Activated T-helper 1 cell treated with anti-CD3 and anti-CD28 coated beads, Interleukin-12 subunit alpha, Interleukin-12 subunit beta, Interleukin-2, Interleukin-4 antibody, amounts not matched to agents 30 ng/mL and 10 ng/mL and 1 ng/mL, durations not matched to agents 14 hours and 24 hours and 36 hours (primary cell): ENCODE results near the gene ERCC2. TPM values are rescaled to one million over a fixed set of nuclear protein-coding genes. Genes with fewer than 3 reads are reported as not detected.
"Not testable (repeated sequence)": the region's sequence is repeated elsewhere in the genome, so short reads cannot be mapped to it uniquely, and the experiment has no call there.

Experiments used
- DNase-seq: peaks from one replicate; pipeline ENCODE4 v3.0.0; 2021; ENCODE audit warnings: low spot score
- H3K27ac Mint-ChIP-seq: one replicate; pipeline ENCODE4 v1.8.0; 2021; ENCODE audit warnings: mild to moderate bottlenecking, mixed read lengths
- H3K27me3 Mint-ChIP-seq: one replicate; pipeline ENCODE4 v1.8.0; 2022; ENCODE audit warnings: mild to moderate bottlenecking, moderate library complexity, mixed read lengths; ENCODE audit not compliant: insufficient read depth
- H3K36me3 Mint-ChIP-seq: one replicate; pipeline ENCODE4 v1.8.0; 2021; ENCODE audit warnings: low read depth, mixed read lengths
- H3K4me1 Mint-ChIP-seq: one replicate; pipeline ENCODE4 v1.8.0; 2021; ENCODE audit warnings: low read depth, mixed read lengths
- H3K4me3 Mint-ChIP-seq: one replicate; pipeline ENCODE4 v1.8.0; 2021; ENCODE audit warnings: mild to moderate bottlenecking, moderate library complexity, mixed read lengths
- H3K9me3 Mint-ChIP-seq: one replicate; pipeline ENCODE4 v1.8.0; 2021; ENCODE audit warnings: mixed read lengths
- intact Hi-C: fragments of 100-400 bp; cut with micrococcal nuclease; formaldehyde crosslinking; loops from one replicate; pipeline ENCODE4 v1.15.1; 2024
- total RNA-seq: library from RNA; stranded (reverse); gene quantifications from 2 replicates; pipeline ENCODE4 v1.2.3, GENCODE V29; 2022

Gene ERCC2
- total RNA-seq, 1 donor from 2014 or later = 30.5 TPM

DNA sequence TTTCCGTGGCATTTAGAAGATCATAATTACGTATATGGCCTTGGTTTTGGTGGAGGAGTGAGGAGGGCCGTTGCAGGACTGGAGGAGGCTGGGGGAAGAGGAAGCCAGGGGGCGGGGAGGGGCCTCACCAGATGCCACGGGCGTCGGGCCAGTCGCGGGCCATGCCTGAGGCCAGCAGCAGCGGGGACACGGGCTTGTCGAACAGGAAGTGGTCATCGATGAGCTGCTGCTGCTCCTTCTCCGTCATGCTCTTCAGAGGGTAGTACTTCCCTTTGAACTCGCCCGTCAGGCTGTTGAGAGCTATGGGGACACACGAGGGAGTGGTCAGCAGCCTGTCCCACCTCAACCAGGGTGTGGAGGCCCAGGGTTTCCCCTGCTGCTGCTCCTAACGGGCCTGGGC, 58.8 kb downstream of the ERCC2 start:
- Mint-ChIP-seq H3K27me3 (peaks cover 6% of the 10 kb centered on the region), H3K4me3 (no peak overlapping the region), H3K4me1 (no peaks in the 10 kb centered on the region), H3K36me3 (no peaks in the 10 kb centered on the region), H3K27ac (no peak overlapping the region), H3K9me3 (no peaks in the 10 kb centered on the region)
- no peak for DNase-seq
- intact Hi-C loops = no loop called here

DNA sequence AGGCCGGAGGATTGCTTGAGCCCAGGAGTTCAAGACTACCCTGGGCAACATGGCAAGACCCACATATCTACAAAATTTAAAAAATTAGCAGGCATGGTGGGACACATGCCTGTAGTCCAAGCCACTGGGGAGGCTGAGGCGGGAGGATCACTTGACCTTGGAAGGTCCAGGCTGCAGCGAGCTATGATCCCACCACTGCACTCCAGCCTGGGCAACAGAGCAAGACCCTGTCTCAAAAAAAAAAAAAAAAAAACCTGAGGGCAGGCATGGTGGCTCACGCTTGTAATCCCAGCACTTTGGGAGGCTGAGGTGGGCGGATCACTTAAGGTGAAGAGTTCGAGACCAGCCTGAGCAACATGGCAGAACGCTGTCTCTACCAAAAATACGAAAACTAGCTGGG, 61.1 kb downstream of the ERCC2 start:
- H3K9me3 Mint-ChIP-seq, DNase-seq, H3K4me1 Mint-ChIP-seq, H3K27me3 Mint-ChIP-seq, H3K27ac Mint-ChIP-seq, intact Hi-C loops, H3K4me3 Mint-ChIP-seq, H3K36me3 Mint-ChIP-seq: not testable (repeated sequence)

DNA sequence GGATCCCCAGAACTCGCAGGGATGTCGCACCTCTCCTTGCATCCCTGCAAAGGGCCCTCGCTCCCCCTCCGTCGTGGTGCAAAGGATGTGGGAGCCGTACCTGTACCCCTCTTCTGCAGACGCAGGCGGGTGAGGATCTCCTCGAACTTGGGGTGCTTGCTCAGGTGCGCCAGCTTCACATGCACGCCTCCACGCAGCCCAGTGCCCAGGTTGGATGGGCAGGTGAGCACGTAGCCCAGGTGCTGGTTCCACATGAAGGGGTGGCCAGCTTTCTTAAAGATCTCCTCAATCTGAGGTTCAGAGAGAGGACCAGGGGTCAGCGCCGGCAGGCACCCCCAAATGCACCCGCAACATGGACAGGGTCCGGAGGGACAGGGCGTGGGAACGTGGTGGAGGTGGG, 63.0 kb downstream of the ERCC2 start:
- Mint-ChIP-seq H3K4me1 (no peaks in the 10 kb centered on the region), H3K4me3 (no peak overlapping the region), H3K27ac (no peak overlapping the region), H3K27me3 (no peaks in the 10 kb centered on the region), H3K9me3 (no peaks in the 10 kb centered on the region), H3K36me3 (no peaks in the 10 kb centered on the region)
- DNase-seq = no peak
- intact Hi-C loops = no loop called here

GRCh38 chr19:45306518-45307027, 63.8 kb downstream of the ERCC2 start:
- H3K4me3 Mint-ChIP-seq = no peak overlapping the region

DNA sequence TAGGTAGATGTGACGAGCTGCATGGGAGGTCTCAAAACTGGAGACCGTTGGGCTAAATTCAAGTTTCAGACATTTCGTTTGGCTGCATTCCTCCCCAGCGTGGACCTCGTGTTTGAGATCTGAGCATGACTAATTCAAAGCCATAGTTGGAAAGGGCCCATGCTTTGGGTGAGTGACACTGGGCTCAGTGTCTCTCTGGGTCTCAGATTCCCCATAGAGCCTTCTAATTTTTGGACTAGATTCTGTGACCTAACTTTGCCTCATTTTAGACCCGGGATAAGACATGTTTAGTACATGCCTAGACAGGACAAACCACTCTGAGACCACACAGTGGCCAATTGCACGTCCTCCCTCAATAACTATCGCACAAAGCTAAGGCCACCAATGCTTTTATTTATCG, 64.3 kb downstream of the ERCC2 start:
- H3K4me3 Mint-ChIP-seq = no peak overlapping the region
- no peaks in the 10 kb centered on the region for H3K27me3 Mint-ChIP-seq
- intact Hi-C loops = no loop called here
- H3K4me1 Mint-ChIP-seq = no peaks in the 10 kb centered on the region
- H3K27ac Mint-ChIP-seq = no peak overlapping the region
- H3K9me3 Mint-ChIP-seq = no peaks in the 10 kb centered on the region
- no peak for DNase-seq
- no peaks in the 10 kb centered on the region for H3K36me3 Mint-ChIP-seq

More at GRCh38 chr19:45306518-45307027, 63.8 kb downstream of the ERCC2 start:
- no peaks in the 10 kb centered on the region for H3K36me3 Mint-ChIP-seq
- DNase-seq = no peak
- intact Hi-C loops = no loop called here
- no peaks in the 10 kb centered on the region for H3K9me3 Mint-ChIP-seq
- no peak overlapping the region for H3K27ac Mint-ChIP-seq
- no peaks in the 10 kb centered on the region for H3K4me1 Mint-ChIP-seq
- H3K27me3 Mint-ChIP-seq = no peaks in the 10 kb centered on the region

GRCh38 chr19:45305421-45305820, 65.0 kb downstream of the ERCC2 start:
- Mint-ChIP-seq H3K4me3 (no peak overlapping the region), H3K9me3 (no peaks in the 10 kb centered on the region), H3K27me3 (no peaks in the 10 kb centered on the region), H3K36me3 (no peaks in the 10 kb centered on the region), H3K27ac (no peak overlapping the region), H3K4me1 (no peaks in the 10 kb centered on the region)
- no peak for DNase-seq
- intact Hi-C loops = no loop called here

DNA sequence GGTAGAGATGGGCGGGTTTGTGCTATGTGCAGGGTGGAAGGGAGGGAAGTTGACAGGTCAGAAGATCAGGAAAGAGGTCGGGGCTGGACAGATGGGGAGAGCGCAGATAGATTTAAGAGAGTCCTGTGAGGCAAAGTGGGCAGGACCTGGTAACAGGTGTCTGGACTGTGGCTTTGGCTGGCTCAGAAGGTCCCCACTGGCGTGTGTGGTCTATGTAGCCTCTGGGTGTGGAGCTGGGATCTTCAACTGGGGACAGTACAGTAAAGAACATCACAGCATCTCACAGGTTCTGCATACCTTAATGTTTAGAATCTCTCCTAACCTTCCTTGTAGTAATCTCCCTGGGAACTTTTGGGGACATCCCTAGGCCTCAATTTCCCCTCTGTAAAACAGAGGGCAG, 65.4 kb downstream of the ERCC2 start:
- H3K27me3 Mint-ChIP-seq = no peaks in the 10 kb centered on the region
- intact Hi-C loops = no loop called here
- H3K4me3 Mint-ChIP-seq = no peak overlapping the region
- no peaks in the 10 kb centered on the region for H3K36me3 Mint-ChIP-seq
- no peaks in the 10 kb centered on the region for H3K4me1 Mint-ChIP-seq
- H3K27ac Mint-ChIP-seq = no peak overlapping the region
- H3K9me3 Mint-ChIP-seq = no peaks in the 10 kb centered on the region
- no peak for DNase-seq

DNA sequence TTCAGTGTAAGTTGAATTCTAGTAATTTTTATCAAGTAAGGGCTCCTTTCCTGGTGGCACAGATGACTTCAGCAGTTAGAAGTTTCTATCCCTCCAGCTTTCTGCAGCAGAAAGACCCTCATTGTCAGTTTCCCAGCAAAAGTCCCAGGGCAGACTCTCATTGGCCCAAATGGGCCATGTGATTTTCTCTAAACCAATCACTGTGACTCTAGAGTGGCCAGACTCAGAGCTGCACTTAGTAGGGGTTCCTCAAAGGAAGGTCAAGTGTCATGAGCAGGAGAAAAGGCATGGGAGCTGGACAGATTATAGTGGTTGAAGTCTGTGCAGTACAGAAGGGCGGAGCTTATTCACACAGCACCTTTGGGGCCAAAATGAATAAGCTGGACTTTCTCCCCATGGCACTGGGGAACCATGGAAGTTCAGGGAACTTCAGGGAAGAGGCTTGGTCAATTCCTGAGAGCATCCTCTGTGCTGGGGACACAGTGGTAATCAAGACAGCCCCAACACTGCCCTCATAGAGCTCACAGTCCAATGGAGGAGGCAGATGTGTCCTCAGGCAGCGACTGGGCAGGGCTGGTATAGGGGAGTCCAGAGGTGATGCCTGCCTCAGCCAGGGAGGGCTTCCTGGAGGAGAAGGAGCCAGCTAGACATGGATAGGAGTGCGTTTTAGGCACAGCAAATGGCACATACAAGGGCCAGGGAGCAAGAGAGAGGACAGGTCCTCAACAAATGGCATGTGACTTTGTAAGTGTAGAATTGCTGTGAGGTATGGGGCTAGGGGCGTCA, 66.0 kb downstream of the ERCC2 start:
- no peaks in the 10 kb centered on the region for H3K4me1 Mint-ChIP-seq
- H3K27ac Mint-ChIP-seq = no peak overlapping the region
- no peak overlapping the region for H3K4me3 Mint-ChIP-seq
- intact Hi-C loops = no loop called here
- no peak for DNase-seq
- no peaks in the 10 kb centered on the region for H3K27me3 Mint-ChIP-seq
- H3K9me3 Mint-ChIP-seq = no peaks in the 10 kb centered on the region
- no peaks in the 10 kb centered on the region for H3K36me3 Mint-ChIP-seq

DNA sequence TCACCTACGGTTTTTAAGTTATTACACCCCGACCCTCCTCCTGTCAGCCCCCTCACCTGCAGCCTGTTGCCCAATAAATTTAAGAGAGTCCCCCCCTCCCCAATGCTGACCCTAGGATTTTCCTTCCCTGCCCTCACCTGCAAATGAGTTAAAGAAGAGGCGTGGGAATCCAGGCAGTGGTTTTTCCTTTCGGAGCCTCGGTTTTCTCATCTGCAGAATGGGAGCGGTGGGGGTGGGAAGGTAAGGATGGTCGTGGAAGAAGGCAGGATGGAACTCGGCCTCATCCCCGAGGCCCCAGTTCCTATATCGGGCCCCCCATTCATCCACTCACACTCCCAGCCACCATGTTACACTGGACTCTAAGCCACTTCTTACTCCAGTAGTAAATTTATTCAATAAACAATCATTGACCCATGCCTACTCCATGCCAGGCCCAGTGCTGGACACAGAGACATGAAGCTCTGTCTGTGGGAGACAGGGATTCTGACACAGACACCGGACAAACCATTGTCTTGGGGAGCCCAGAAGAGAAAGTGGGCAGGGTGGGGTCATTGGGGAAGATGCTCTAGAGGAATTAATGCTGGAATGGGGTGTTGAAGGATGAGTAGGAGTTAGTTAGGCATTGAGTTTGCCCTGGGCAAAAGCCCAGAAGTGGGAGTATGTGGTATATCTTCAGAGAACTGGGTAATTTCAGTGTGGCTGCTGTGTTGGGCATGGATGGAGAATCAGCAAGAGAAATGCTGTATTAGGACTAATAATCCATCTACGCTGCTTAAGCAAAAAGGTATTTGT, 66.9 kb downstream of the ERCC2 start:
- no peak overlapping the region for H3K4me3 Mint-ChIP-seq
- no peaks in the 10 kb centered on the region for H3K27me3 Mint-ChIP-seq

DNA sequence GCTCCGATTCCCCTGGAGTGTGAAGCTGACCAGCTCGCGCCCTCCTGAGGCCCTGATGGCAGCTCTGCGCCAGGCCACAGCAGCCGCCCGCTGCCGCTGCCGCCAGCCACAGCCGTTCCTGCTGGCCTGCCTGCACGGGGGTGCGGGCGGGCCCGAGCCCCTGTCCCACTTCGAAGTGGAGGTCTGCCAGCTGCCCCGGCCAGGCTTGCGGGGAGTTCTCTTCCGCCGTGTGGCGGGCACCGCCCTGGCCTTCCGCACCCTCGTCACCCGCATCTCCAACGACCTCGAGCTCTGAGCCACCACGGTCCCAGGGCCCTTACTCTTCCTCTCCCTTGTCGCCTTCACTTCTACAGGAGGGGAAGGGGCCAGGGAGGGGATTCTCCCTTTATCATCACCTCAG, 68.0 kb downstream of the ERCC2 start:
- Mint-ChIP-seq H3K9me3 (no peaks in the 10 kb centered on the region), H3K27me3 (no peaks in the 10 kb centered on the region), H3K4me3 (no peak overlapping the region), H3K27ac (no peak overlapping the region), H3K36me3 (no peaks in the 10 kb centered on the region), H3K4me1 (no peaks in the 10 kb centered on the region)
- intact Hi-C loops = no loop called here
- no peak for DNase-seq

More for the DNA sequence above, 66.9 kb downstream of the ERCC2 start:
- Mint-ChIP-seq H3K27ac (no peak overlapping the region), H3K9me3 (no peaks in the 10 kb centered on the region), H3K4me1 (no peaks in the 10 kb centered on the region), H3K36me3 (no peaks in the 10 kb centered on the region)
- intact Hi-C loops = no loop called here
- no peak for DNase-seq

Other genes starting within 250 kb of the ERCC2 start
- 0.16 and 0.20 TPM in 2 replicates for gene NKPD1, start 209.6 kb downstream of the ERCC2 start, total RNA-seq
- gene TRAPPC6A, start 192.3 kb downstream of the ERCC2 start, total RNA-seq = 18.4 and 22.8 TPM in 2 replicates
- gene BLOC1S3, start 191.8 kb downstream of the ERCC2 start, total RNA-seq = 10.4 and 10.5 TPM in 2 replicates
- gene EXOC3L2, start 125.2 kb downstream of the ERCC2 start, total RNA-seq = not detected in 2 replicates
- 27.1 and 27.2 TPM in 2 replicates for gene MARK4, start 119.3 kb downstream of the ERCC2 start, total RNA-seq
- gene CKM, start 47.7 kb downstream of the ERCC2 start, total RNA-seq = not detected in 2 replicates
- gene KLC3, start 29.8 kb downstream of the ERCC2 start, total RNA-seq = not detected in 2 replicates
- 8.5 and 8.9 TPM in 2 replicates for gene PPP1R13L, start 34.5 kb upstream of the ERCC2 start, total RNA-seq
- 25.3 and 27.2 TPM in 2 replicates for gene POLR1G, start 36.1 kb upstream of the ERCC2 start, total RNA-seq
- 143 and 152 TPM in 2 replicates for gene ERCC1, start 53.3 kb upstream of the ERCC2 start, total RNA-seq
- 16.8 and 17.2 TPM in 2 replicates for gene FOSB, start 97.4 kb upstream of the ERCC2 start, total RNA-seq
- 3.0 and 4.1 TPM in 2 replicates for gene RTN2, start 126.5 kb upstream of the ERCC2 start, total RNA-seq
- gene PPM1N, start 127.9 kb upstream of the ERCC2 start, total RNA-seq = 1.0 and 1.3 TPM in 2 replicates
- 234 and 235 TPM in 2 replicates for gene VASP, start 136.9 kb upstream of the ERCC2 start, total RNA-seq
- 12.1 and 16.2 TPM in 2 replicates for gene OPA3, start 214.2 kb upstream of the ERCC2 start, total RNA-seq
- not detected in 2 replicates for gene GPR4, start 231.6 kb upstream of the ERCC2 start, total RNA-seq